GM18511 (cell line): ENCODE measurements around the gene MIGA1.

ENCODE experiments used
- ATAC-seq: cut with Tn5 transposase; IDR thresholded peaks from one replicate; pipeline ENCODE4 v1.9.1; 2021; ENCODE audit warnings: mild to moderate bottlenecking, moderate library complexity; ENCODE audit not compliant: unreplicated experiment

The MIGA1 gene

DNA sequence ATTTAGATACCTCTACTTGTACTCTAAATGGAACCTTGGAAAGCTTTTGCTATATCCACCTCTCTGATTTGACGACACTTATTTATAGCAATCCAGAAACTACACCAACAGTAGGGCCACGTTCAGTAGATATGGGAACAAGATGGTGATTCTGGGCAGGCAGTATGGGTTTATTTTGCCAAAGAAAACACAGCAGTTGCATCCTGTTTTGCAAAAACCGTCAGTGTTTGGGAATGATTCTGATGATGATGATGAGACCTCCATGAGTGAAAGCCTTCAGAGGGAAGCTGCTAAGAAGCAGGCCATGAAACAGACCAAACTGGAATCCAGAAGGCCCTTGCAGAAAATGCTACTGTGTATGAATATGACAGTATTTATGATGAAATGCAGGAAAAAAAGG, 67.5 kb downstream of the MIGA1 start:
- no peak for ATAC-seq

- ATAC-seq: peak; percentile 66
Measured at GRCh38 chr1:77847621-77848080, 68.2 kb downstream of the MIGA1 start.

- no peak for ATAC-seq
Measured at GRCh38 chr1:77850082-77850481, 70.6 kb downstream of the MIGA1 start.

- ATAC-seq: no peak
Measured at GRCh38 chr1:77857552-77857951, 78.1 kb downstream of the MIGA1 start.

DNA sequence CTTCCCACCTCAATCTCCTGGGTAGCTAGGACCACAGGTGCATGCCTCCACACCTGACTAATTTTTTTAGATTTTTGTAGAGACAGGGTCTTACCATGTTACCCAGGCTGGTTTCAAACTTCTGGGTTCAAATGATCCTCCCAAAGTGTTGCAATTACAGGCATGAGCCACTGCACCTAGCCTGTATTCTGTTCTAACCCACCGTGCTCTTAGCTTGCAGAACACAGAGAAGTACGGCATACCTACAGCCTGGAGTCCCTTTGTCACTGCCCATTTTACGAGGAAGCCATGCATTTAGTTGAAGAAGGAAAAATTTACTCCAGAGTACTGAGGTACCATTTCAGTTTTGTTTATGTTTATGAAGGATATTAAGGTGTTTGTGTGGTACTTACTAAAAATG, 79.3 kb downstream of the MIGA1 start:
- no peak for ATAC-seq

- ATAC-seq: no peak
Measured at GRCh38 chr1:77859248-77859647, 79.8 kb downstream of the MIGA1 start.

DNA sequence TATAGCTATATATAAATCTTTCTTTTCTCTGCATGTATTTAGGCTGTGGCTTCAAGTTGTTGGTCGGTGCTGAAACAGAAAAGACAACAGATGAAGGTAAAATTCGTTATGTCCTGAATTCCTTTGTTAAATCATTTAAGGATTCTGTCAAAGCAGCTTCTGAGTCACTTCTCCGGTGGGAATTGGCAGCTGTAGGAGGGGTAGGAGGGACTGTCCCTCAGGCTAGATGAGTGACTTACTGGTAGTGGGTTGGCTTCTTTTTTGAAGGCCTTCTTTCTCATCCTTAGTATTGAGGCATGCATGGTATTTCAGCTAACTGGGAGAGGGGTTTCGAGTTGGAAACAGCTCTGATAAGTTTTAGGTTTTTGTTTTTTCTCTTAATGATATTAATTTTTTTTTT, 86.8 kb downstream of the MIGA1 start:
- ATAC-seq: no peak

DNA sequence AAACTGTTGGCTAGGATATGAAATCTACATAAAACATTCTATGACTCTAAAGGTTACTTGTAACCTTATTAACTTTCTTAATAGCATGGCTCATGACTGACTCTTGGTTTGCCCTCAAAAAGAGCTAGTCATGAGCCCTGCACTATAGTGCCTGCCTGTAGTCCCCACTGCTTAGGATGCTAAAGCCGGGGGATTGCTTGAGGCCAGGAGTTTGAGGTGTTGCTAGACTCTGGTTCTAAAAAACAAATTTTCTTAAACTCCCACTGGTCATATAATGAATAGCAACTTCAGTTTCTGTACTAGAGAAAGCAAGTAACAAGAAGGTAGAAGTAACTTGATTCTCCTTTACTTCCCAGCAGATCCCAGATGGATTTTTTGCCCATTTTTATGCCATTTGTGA, 93.2 kb downstream of the MIGA1 start:
- ATAC-seq: no peak

- ATAC-seq: no peak
Measured at GRCh38 chr1:77873461-77873860, 94.0 kb downstream of the MIGA1 start.

- ATAC-seq: no peak
Measured at GRCh38 chr1:77874804-77875445, 95.5 kb downstream of the MIGA1 start.

DNA sequence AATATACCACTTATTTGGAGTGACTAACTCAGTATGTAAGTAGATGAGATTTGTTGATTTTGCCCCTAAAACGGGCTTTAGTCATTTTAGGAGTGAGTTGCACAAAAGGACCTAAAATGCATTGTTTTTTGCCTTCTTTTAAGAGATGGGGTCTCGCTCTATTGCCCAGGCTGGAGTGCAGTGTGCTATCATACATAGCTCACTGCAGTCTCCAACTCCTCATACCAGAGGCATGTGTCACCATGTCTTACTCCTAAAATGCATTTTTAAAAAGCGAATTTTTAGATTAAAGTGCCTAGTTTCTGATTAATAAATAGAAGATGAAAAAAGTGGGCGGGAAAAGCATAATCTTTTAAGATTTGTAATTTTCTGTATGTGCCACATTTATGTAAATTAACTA, 97.4 kb downstream of the MIGA1 start:
- ATAC-seq: no peak

- no peak for ATAC-seq
Measured at GRCh38 chr1:77881061-77881460, 101.6 kb downstream of the MIGA1 start.

DNA sequence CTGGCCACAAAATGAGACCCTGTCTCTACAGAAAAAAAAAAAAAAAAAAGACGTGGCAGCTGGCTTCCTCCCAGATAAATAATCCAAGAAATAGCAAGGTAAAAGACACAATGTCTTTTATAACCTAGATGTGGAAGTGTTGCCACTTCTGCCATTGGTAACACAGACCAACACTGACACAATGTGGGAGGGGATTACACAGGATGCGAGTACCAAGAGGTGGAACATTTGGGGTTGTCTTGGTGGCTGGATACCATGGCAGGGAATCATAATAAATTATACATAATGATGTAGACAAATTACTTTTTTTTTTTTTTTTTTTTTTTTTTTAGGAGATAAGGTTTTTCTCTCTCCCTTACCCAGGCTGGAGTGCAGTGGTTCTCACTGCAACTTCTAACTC, 103.0 kb downstream of the MIGA1 start:
- ATAC-seq: no peak

DNA sequence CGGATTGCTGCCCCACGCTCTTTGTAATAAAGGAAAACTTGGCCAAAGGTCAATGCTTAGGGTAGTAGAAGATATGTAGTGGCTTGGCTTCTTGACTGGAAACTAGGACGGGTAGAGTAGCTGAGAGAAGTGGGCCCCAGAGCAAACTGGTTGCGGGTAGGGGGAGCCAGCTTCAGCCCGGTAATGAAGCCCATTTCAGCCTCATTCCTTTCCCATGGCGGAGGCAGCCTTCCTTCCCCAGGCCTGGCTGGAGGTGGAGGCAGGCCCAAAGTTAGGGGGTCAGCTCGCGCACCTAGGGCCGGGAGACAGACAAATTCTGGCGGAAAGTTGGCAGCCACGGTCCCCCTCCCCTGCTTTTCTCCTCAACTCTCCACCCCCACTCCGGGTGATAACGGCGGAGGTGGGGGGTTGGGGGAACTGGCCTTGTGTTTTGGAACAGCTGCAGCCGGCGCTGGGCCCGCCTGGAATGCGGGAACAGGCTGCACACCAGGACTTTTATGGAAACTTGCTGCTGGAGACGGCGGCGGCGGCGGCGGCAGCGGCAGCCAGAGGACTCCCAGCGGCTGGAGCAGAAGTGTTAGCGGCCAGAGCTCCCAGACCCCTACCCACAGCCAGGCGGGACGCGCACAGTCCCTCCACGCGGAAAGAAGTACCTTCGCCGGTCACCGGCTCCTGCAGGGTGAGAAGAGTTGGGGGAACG, 108.8 kb downstream of the MIGA1 start, which contains the start of gene NEXN:
NEXN (plus strand) TSS at position 544 of the 700 bp plus-strand sequence. CDS start 27,483 bp downstream, outside the sequence.
- peak; percentile 50 for ATAC-seq

- ATAC-seq: peak; percentile 70
Measured at GRCh38 chr1:77888781-77889642, 109.6 kb downstream of the MIGA1 start.

GRCh38 chr1:77889671-77890070, 110.2 kb downstream of the MIGA1 start:
- ATAC-seq: no peak

DNA sequence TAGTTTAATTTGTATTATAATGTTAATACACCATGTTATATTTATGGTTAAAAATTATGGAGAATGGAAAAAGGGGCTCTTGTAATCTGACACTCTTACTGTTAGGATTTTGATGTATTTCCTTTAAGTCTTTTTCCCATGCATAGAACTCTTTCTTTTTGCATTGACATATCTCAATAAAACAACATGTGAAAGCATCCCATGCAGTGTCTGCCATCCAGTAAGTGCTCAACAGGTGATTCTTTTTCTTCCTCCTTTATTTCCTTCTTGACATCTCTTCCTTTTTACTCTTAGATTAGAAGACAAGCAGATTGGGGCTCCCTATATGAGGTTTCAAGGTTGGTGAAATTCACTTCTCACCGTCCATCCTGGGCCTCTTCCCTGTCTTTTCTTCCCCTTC, 111.8 kb downstream of the MIGA1 start:
- ATAC-seq: no peak

DNA sequence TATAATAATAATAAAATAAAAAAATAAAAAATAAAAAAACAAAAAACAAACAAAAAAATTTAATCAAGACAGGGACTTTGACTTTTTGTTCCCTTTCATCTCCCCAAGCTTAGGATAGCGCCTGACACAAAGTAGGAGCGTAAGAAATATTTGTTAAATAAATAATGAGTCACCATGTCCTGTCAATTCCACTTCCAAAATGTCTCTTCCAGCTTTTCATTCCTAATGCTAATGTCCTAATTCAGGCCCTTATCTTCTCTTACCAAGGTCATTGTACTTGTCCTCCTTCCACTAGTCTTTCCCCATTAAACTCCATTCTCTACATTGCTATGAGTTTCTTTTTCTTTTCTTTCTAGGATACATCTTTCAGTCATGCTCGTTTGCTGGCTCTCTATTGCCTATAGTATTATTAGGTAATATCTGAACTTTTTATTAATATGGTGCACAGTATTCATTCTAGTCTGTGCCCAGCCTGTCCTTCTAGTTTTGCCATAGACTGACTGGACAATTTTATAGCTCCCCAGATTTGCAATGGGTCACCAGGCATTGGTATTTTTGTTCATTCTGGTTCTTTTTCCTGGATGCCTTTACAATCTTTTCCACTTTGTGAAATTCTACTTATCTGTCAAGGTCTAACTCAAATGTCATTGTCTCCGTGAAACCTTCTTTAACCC, 120.3 kb downstream of the MIGA1 start:
- ATAC-seq: no peak

DNA sequence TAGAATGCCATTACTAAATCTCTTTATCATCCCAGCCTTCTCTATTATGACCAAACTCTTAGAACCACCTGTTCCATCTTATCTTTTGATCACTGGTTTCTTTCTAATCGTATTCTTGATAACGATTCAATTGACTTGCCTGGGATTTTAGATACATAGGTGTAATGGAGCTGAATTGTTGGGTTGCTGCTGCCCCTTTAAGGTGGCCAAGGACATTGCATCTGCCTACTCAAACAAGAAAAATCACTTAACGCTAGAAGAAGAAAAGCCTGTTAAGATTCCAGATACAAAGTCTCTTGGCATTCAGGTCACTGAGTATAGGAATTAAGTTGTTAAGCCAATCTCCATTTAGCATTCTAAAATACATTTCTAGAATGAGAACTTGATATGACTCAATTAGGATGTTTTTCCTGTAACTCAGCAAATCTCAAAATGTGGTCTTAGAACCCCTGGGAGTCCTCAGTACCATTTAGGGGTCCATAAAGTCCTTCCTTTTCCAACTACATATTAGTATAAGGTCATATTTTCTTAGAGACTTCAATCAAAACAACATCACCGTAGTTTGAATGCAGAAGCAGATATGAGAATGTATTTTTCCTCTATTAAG, 121.3 kb downstream of the MIGA1 start:
- ATAC-seq: no peak

GRCh38 chr1:77905603-77906002, 126.2 kb downstream of the MIGA1 start:
- ATAC-seq: no peak
